Spleen (tissue), 11 donors: ENCODE results near the gene CLSTN3. TPM values are rescaled to one million over a fixed set of nuclear protein-coding genes. Genes with fewer than 3 reads are reported as not detected.

Source experiments
- DNase-seq: peaks from one replicate; pipeline ENCODE4 v3.0.0-alpha.2; 2020
- H3K27ac ChIP-seq, 8 donors: fragments of 200-600 bp; sonication (generic) in 7 of 8; 1 replicate in 4 of 8; 2 replicates in 4 of 8; pipeline versions ENCODE4 v1.5.0 to v1.8.0; 2016 to 2021; ENCODE audit warnings: inconsistent platforms in 4 of 8, mild to moderate bottlenecking in 4 of 8, moderate library complexity in 1 of 8
- H3K27me3 ChIP-seq, 7 donors: fragments of 200-600 bp; sonication (generic) in 6 of 7; replicated peaks in 1 of 7; 1 replicate in 4 of 7; 2 replicates in 3 of 7; pipeline versions ENCODE4 v1.5.0 to v1.8.0; 2016 to 2021; ENCODE audit warnings: inconsistent platforms in 3 of 7, mild to moderate bottlenecking in 1 of 7
- H3K36me3 ChIP-seq, 6 donors: fragments of 200-600 bp; sonication (generic) in 5 of 6; 1 replicate in 4 of 6; 2 replicates in 2 of 6; pipeline versions ENCODE4 v1.5.0 to v1.8.0; 2016 to 2021; ENCODE audit warnings: inconsistent platforms in 2 of 6
- H3K4me1 ChIP-seq, 6 donors: fragments of 200-600 bp; sonication (generic) in 5 of 6; 1 replicate in 3 of 6; 2 replicates in 3 of 6; pipeline versions ENCODE4 v1.5.0 to v1.8.0; 2016 to 2021; ENCODE audit warnings: inconsistent platforms in 3 of 6
- H3K4me3 ChIP-seq, 8 donors: fragments of 200-600 bp; sonication (generic) in 7 of 8; 1 replicate in 4 of 8; 2 replicates in 4 of 8; pipeline versions ENCODE4 v1.5.0 to v1.8.0; 2016 to 2021; ENCODE audit warnings: inconsistent platforms in 4 of 8, mild to moderate bottlenecking in 4 of 8, moderate library complexity in 2 of 8
- H3K9me3 ChIP-seq, 8 donors: fragments of 200-600 bp; sonication (generic) in 7 of 8; 1 replicate in 4 of 8; 2 replicates in 4 of 8; pipeline versions ENCODE4 v1.5.0 to v1.8.0; 2016 to 2021; ENCODE audit warnings: inconsistent platforms in 4 of 8
- CTCF ChIP-seq, 11 experiments: fragments of 200-600 bp in 7 of 11; fragments of 450-650 bp in 4 of 11; sonication (generic) in 4 of 11; IDR thresholded peaks in 8 of 11; conservative IDR thresholded peaks in 3 of 11; 1 replicate in 7 of 11; 2 replicates in 4 of 11; pipeline versions ENCODE4 v1.4.0 to v1.8.0; 2016 to 2021; ENCODE audit warnings: antibody characterized with exemption in 11 of 11, inconsistent platforms in 4 of 11, mild to moderate bottlenecking in 1 of 11
- POLR2A ChIP-seq, 3 donors: fragments of 450-650 bp; IDR thresholded peaks; one replicate each; pipeline ENCODE4 v1.5.1; 2017; ENCODE audit warnings: antibody characterized with exemption in 3 of 3, mild to moderate bottlenecking in 1 of 3
- POLR2AphosphoS5 ChIP-seq, 3 donors: sonication (generic); formaldehyde crosslinking; IDR thresholded peaks; one replicate each; pipeline ENCODE4 v1.5.1; 2017; ENCODE audit warnings: antibody characterized with exemption in 3 of 3
- WGBS, 5 donors: extraction: QIAGEN DNeasy Blood & Tissue Kit in 3 of 5; methylation state at CpG; one replicate each; pipeline versions ENCODE4 v1.1.5 to v1.1.7; 2013 to 2018; 5-methylcytosine and 5-hydroxymethylcytosine counted together
- intact Hi-C: fragments of 100-400 bp; cut with DNase I; formaldehyde crosslinking; loops from one replicate; pipeline ENCODE4 v1.15.0; 2023; ENCODE audit warnings: low total_unique reads
- polyA plus RNA-seq, 3 donors: library from polyadenylated mRNA; stranded (reverse); fragments of 200-250 nt; gene quantifications; one replicate each; pipeline ENCODE4 v1.2.1, GENCODE V29; 2013
- total RNA-seq, 7 donors: library from RNA; depleted of rRNA in 3 of 7; stranded (reverse); fragments of >200 nt in 3 of 7; fragmentation: NEBNext Ultra II Directional in 4 of 7; extraction: Animal tissue kit (Norgen Biotek cat#: 25700) in 4 of 7; gene quantifications; one replicate each; pipeline versions ENCODE4 v1.1.0 to v1.2.1, GENCODE V29; 2016 to 2021
- donor health status: healthy with polysubstance abuse.
- donor health status: DM: no; HTN: no; CAD: no; lungs with moderate emphysema.
- donor health status: DM: no; HTN: no; CAD: no.
- donor health status: Bipolar disorder and iron deficiency.
- donor health status: healthy.
- donor health status: DM: no; HTN: no; CAD: no.
- donor health status: DM: yes; HTN: yes; CAD: no.

The CLSTN3 gene
- total and polyA plus RNA-seq, 10 donors, result 15.0 to 131 (median 67.7) TPM

- peaks cover 0 to 85% (median 24%) of the 10 kb centered on the region in 6 donors for H3K36me3 ChIP-seq
- no peak for TF ChIP-seq POLR2AphosphoS5 (IDR thresholded peaks at IDR 0.05)
- no peak for TF ChIP-seq CTCF (IDR thresholded peaks at IDR 0.05 in 8 of 11, conservative IDR thresholded peaks at IDR 0.05 in 3 of 11)
- TF ChIP-seq POLR2A (IDR thresholded peaks at IDR 0.05), result no peak
- no peaks in the 10 kb centered on the region for H3K27me3 ChIP-seq
- H3K27ac ChIP-seq, result no peak overlapping the region
- H3K4me1 ChIP-seq, result peaks cover 0 to 51% (median 7%) of the 10 kb centered on the region in 6 donors
- H3K9me3 ChIP-seq, result no peaks in the 10 kb centered on the region
- no peak for DNase-seq
- WGBS, 5 donors, result 76 to 88% (median 84%) methylated on average over 9 of the region's 9 CpGs
- intact Hi-C loops, result loop anchor here (10.0 kb wide), 1 partner anchor 85 kb away; the partner anchor contains the start of gene LPCAT3
- H3K4me3 ChIP-seq, result no peak overlapping the region
These were observed 30.7 kb upstream of the CLSTN3 start for GRCh38 chr12:7099290-7099996.

- Histone ChIP-seq H3K4me1 (peaks cover 0 to 56% (median 7%) of the 10 kb centered on the region in 6 donors), H3K27ac (no peak overlapping the region), H3K4me3 (no peak overlapping the region), H3K9me3 (peaks cover 0 to under 1% (median 0%) of the 10 kb centered on the region in 8 donors), H3K36me3 (peaks cover 0 to 93% (median 26%) of the 10 kb centered on the region in 6 donors), H3K27me3 (no peaks in the 10 kb centered on the region)
- TF ChIP-seq CTCF (IDR thresholded peaks at IDR 0.05 in 8 of 11, conservative IDR thresholded peaks at IDR 0.05 in 3 of 11), result no peak
- TF ChIP-seq POLR2AphosphoS5 (IDR thresholded peaks at IDR 0.05), result no peak
- TF ChIP-seq POLR2A (IDR thresholded peaks at IDR 0.05), result no peak
- DNase-seq, result no peak
- intact Hi-C loops, result no loop called here
- 78 to 94% (median 86%) methylated on average over 4 of the region's 4 CpGs for WGBS, 5 donors
These were observed 29.9 kb upstream of the CLSTN3 start for GRCh38 chr12:7100239-7100638.

GRCh38 chr12:7101047-7101693, 29.0 kb upstream of the CLSTN3 start:
- Histone ChIP-seq H3K4me3 (no peak overlapping the region), H3K4me1 (peaks cover 0 to 56% (median 6%) of the 10 kb centered on the region in 6 donors), H3K27ac (peak overlapping the region in 3 of 8 donors; percentile 7 to 40 (median 38)), H3K9me3 (peaks cover 0 to 9% (median 7%) of the 10 kb centered on the region in 8 donors), H3K36me3 (peaks cover 0 to 94% (median 28%) of the 10 kb centered on the region in 6 donors), H3K27me3 (no peaks in the 10 kb centered on the region)
- DNase-seq, result no peak
- no peak for TF ChIP-seq POLR2A (IDR thresholded peaks at IDR 0.05)
- no peak for TF ChIP-seq CTCF (IDR thresholded peaks at IDR 0.05 in 8 of 11, conservative IDR thresholded peaks at IDR 0.05 in 3 of 11)
- no peak for TF ChIP-seq POLR2AphosphoS5 (IDR thresholded peaks at IDR 0.05)
- intact Hi-C loops, result no loop called here
- WGBS, 5 donors, result 86 to 97% (median 94%) methylated on average over 4 of the region's 4 CpGs

GRCh38 chr12:7101694-7102131, 28.5 kb upstream of the CLSTN3 start:
- Histone ChIP-seq H3K27me3 (no peaks in the 10 kb centered on the region), H3K4me3 (no peak overlapping the region), H3K9me3 (peaks cover 0 to 15% (median 11%) of the 10 kb centered on the region in 8 donors), H3K36me3 (peaks cover 0 to 88% (median 28%) of the 10 kb centered on the region in 6 donors), H3K4me1 (peaks cover 0 to 60% (median 7%) of the 10 kb centered on the region in 6 donors), H3K27ac (peak overlapping the region in 3 of 8 donors; percentile 7 to 40 (median 25))
- DNase-seq, result no peak
- intact Hi-C loops, result no loop called here
- 86 to 93% (median 89%) methylated on average over 10 of the region's 10 CpGs for WGBS, 5 donors
- TF ChIP-seq POLR2AphosphoS5 (IDR thresholded peaks at IDR 0.05) (peak in 1 of 3 donors; percentile 20), CTCF (IDR thresholded peaks at IDR 0.05 in 8 of 11, conservative IDR thresholded peaks at IDR 0.05 in 3 of 11) (no peak), POLR2A (IDR thresholded peaks at IDR 0.05) (no peak)
